Neural progenitor cell (in vitro differentiated cells): Measurements from ENCODE around the gene ELMO1. TPM values are rescaled to one million over a fixed set of nuclear protein-coding genes. Genes with fewer than 3 reads are reported as not detected.

ENCODE experiments used
- DNase-seq: peaks from one replicate; pipeline ENCODE4 v3.0.0-alpha.2; 2016; ENCODE audit warnings: low spot score
- H2AFZ ChIP-seq: fragments of 200-600 bp; sonication (generic); replicated peaks from 2 replicates; pipeline ENCODE4 v1.6.1; 2016; ENCODE audit warnings: antibody characterized with exemption
- H3F3A ChIP-seq: fragments of 200-600 bp; sonication (generic); 2 replicates; pipeline ENCODE4 v1.6.1; 2016; ENCODE audit warnings: antibody characterized with exemption, low read depth
- H3K27ac ChIP-seq: fragments of 200-600 bp; sonication (generic); 2 replicates; pipeline ENCODE4 v1.5.1; 2016; ENCODE audit warnings: mild to moderate bottlenecking
- H3K27me3 ChIP-seq: fragments of 200-600 bp; sonication (generic); 2 replicates; pipeline ENCODE4 v1.6.1; 2016; ENCODE audit warnings: mild to moderate bottlenecking, moderate library complexity
- H3K36me3 ChIP-seq: fragments of 200-600 bp; sonication (generic); 2 replicates; pipeline ENCODE4 v1.5.1; 2016
- H3K4me1 ChIP-seq: fragments of 200-600 bp; sonication (generic); 2 replicates; pipeline ENCODE4 v1.6.1; 2016; ENCODE audit warnings: mixed run types
- H3K4me2 ChIP-seq: fragments of 200-600 bp; sonication (generic); 2 replicates; pipeline ENCODE4 v1.6.1; 2016
- H3K4me3 ChIP-seq: fragments of 200-600 bp; sonication (generic); 2 replicates; pipeline ENCODE4 v1.5.1; 2016
- H3K79me2 ChIP-seq: fragments of 200-600 bp; sonication (generic); 2 replicates; pipeline ENCODE4 v1.6.1; 2016; ENCODE audit warnings: low read depth
- H3K9ac ChIP-seq: fragments of 200-600 bp; sonication (generic); 2 replicates; pipeline ENCODE4 v1.6.1; 2016
- H3K9me3 ChIP-seq: fragments of 200-600 bp; sonication (generic); 2 replicates; pipeline ENCODE4 v1.5.1; 2016; ENCODE audit warnings: low read depth
- H4K20me1 ChIP-seq: fragments of 200-600 bp; sonication (generic); 2 replicates; pipeline ENCODE4 v1.6.1; 2016; ENCODE audit warnings: low read depth
- H3K27ac Mint-ChIP-seq: 3 replicates; pipeline ENCODE4 v1.8.0; 2021; ENCODE audit warnings: mixed read lengths
- H3K27me3 Mint-ChIP-seq: 2 replicates; pipeline ENCODE4 v1.8.0; 2022; ENCODE audit warnings: low read depth, mild to moderate bottlenecking, inconsistent platforms, moderate library complexity, mixed read lengths; ENCODE audit not compliant: insufficient read depth
- H3K36me3 Mint-ChIP-seq: 3 replicates; pipeline ENCODE4 v1.8.0; 2021; ENCODE audit warnings: mixed read lengths
- H3K4me1 Mint-ChIP-seq: 3 replicates; pipeline ENCODE4 v1.8.0; 2021; ENCODE audit warnings: mixed read lengths
- H3K4me3 Mint-ChIP-seq: 3 replicates; pipeline ENCODE4 v1.8.0; 2021; ENCODE audit warnings: mild to moderate bottlenecking, moderate library complexity, mixed read lengths
- H3K9me3 Mint-ChIP-seq: 3 replicates; pipeline ENCODE4 v1.8.0; 2020; ENCODE audit warnings: mixed read lengths
- CTCF ChIP-seq: fragments of 200-600 bp; sonication (generic); IDR thresholded peaks from 2 replicates; pipeline ENCODE4 v1.5.1; 2017; ENCODE audit warnings: antibody characterized with exemption, mild to moderate bottlenecking
- EZH2 ChIP-seq: fragments of 200-600 bp; sonication (generic); IDR thresholded peaks from 2 replicates; pipeline ENCODE4 v1.6.1; 2017; ENCODE audit warnings: antibody characterized with exemption, mild to moderate bottlenecking, moderate library complexity
- EZH2phosphoT487 ChIP-seq: fragments of 200-600 bp; sonication (generic); IDR thresholded peaks from 2 replicates; pipeline ENCODE4 v1.6.1; 2017; ENCODE audit warnings: antibody characterized with exemption
- total RNA-seq: library from RNA; depleted of rRNA; stranded (reverse); fragments of >200 nt; gene quantifications from 2 replicates; pipeline ENCODE4 v1.2.3, GENCODE V29; 2015; ENCODE audit warnings: low replicate concordance

ELMO1 gene
- total RNA-seq, 1 donor from 2014 or later, result 22.0 TPM

DNA sequence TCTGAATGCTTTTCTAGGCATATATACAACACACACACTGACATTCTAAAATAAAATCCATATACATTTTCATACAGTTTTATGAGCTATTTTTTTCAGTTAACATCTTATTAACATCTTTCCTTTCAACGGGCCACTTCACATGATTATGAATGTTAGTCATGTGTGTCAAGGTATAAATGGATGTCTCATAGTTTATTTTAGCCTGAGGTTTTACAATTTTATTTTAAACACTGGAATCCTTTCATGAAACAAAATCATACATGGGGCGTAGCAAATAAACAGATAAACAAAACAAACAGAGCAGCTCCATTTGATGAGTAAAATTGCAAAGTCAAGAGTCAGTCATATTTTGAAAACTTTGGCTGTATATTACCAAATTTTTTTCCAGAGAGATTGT is 604.3 kb downstream of the ELMO1 start:
- no peaks in the 10 kb centered on the region for H3F3A ChIP-seq
- Mint-ChIP-seq H3K4me3 (no peak overlapping the region), H3K4me1 (no peaks in the 10 kb centered on the region), H3K27me3 (peaks cover 4% of the 10 kb centered on the region), H3K27ac (no peak overlapping the region), H3K36me3 (peaks cover 2% of the 10 kb centered on the region), H3K9me3 (peaks cover 21% of the 10 kb centered on the region)
- H3K9me3 ChIP-seq, result no peaks in the 10 kb centered on the region
- no peak overlapping the region for H3K4me3 ChIP-seq
- TF ChIP-seq EZH2 (no peak), EZH2phosphoT487 (no peak)
- DNase-seq, result no peak
- no peaks in the 10 kb centered on the region for H3K36me3 ChIP-seq
- no peak overlapping the region for H2AFZ ChIP-seq
- no peaks in the 10 kb centered on the region for H3K79me2 ChIP-seq
- H3K4me2 ChIP-seq, result no peak overlapping the region
- no peak overlapping the region for H3K27ac ChIP-seq
- H4K20me1 ChIP-seq, result no peaks in the 10 kb centered on the region
- no peaks in the 10 kb centered on the region for H3K4me1 ChIP-seq
- no peak overlapping the region for H3K9ac ChIP-seq
- no peaks in the 10 kb centered on the region for H3K27me3 ChIP-seq

DNA sequence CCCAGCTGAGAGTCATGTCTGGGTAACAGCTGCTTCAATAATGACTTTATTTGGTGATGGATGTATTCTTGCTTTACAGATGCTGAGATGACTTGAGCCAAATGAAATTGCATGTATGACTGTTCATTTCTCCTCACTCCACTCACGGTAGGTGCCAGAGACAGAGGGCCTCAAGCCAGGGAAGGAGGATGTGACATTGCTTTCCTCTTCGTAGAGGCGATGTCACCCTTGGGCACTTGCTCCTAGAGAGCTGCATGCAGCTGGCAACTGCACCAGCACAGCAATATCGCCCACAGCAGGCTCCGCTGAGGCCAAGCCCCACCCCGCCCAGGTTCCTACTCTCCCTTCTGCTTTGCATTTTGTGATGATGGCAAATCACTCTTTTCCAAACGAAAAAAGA is 607.8 kb downstream of the ELMO1 start:
- H3K4me2 ChIP-seq, result no peak overlapping the region
- no peak overlapping the region for H3K9ac ChIP-seq
- TF ChIP-seq EZH2phosphoT487 (no peak), EZH2 (no peak), CTCF (no peak)
- no peak overlapping the region for H3K27ac ChIP-seq
- H3K4me3 Mint-ChIP-seq, result no peak overlapping the region
- H3K4me1 ChIP-seq, result peaks cover 6% of the 10 kb centered on the region
- H3K4me3 ChIP-seq, result no peak overlapping the region
- H3K36me3 ChIP-seq, result no peaks in the 10 kb centered on the region
- H3K27me3 Mint-ChIP-seq, result peaks cover 4% of the 10 kb centered on the region
- H3K36me3 Mint-ChIP-seq, result peaks cover 2% of the 10 kb centered on the region
- H3K27ac Mint-ChIP-seq, result no peak overlapping the region
- peaks cover 11% of the 10 kb centered on the region for H3K9me3 Mint-ChIP-seq
- no peaks in the 10 kb centered on the region for H3F3A ChIP-seq
- no peaks in the 10 kb centered on the region for H3K9me3 ChIP-seq
- H3K79me2 ChIP-seq, result no peaks in the 10 kb centered on the region
- no peaks in the 10 kb centered on the region for H4K20me1 ChIP-seq
- no peak overlapping the region for H2AFZ ChIP-seq
- DNase-seq, result no peak
- peaks cover 10% of the 10 kb centered on the region for H3K4me1 Mint-ChIP-seq
- no peaks in the 10 kb centered on the region for H3K27me3 ChIP-seq

- Histone ChIP-seq H3F3A (no peaks in the 10 kb centered on the region), H3K79me2 (no peaks in the 10 kb centered on the region), H3K27ac (no peak overlapping the region), H3K4me3 (no peak overlapping the region), H3K4me1 (peaks cover 6% of the 10 kb centered on the region), H2AFZ (no peak overlapping the region), H3K36me3 (no peaks in the 10 kb centered on the region), H3K9ac (no peak overlapping the region), H3K4me2 (no peak overlapping the region), H3K9me3 (no peaks in the 10 kb centered on the region), H4K20me1 (no peaks in the 10 kb centered on the region), H3K27me3 (no peaks in the 10 kb centered on the region)
- H3K27me3 Mint-ChIP-seq, result peaks cover 4% of the 10 kb centered on the region
- H3K36me3 Mint-ChIP-seq, result peaks cover 2% of the 10 kb centered on the region
- TF ChIP-seq CTCF (no peak), EZH2 (no peak), EZH2phosphoT487 (no peak)
- no peak overlapping the region for H3K4me3 Mint-ChIP-seq
- H3K27ac Mint-ChIP-seq, result peak overlapping the region; percentile 34
- H3K4me1 Mint-ChIP-seq, result peaks cover 10% of the 10 kb centered on the region
- peaks cover 6% of the 10 kb centered on the region for H3K9me3 Mint-ChIP-seq
- no peak for DNase-seq
Observed at GRCh38 chr7:36838616-36839225, 609.9 kb downstream of the ELMO1 start.

GRCh38 chr7:36831049-36831448 is 617.6 kb downstream of the ELMO1 start:
- Histone ChIP-seq H3K9me3 (no peaks in the 10 kb centered on the region), H3K4me1 (peaks cover 8% of the 10 kb centered on the region), H3K9ac (no peak overlapping the region), H3F3A (no peaks in the 10 kb centered on the region), H3K4me3 (no peak overlapping the region), H3K79me2 (no peaks in the 10 kb centered on the region), H3K4me2 (no peak overlapping the region), H3K27ac (no peak overlapping the region), H3K27me3 (no peaks in the 10 kb centered on the region), H2AFZ (no peak overlapping the region), H3K36me3 (no peaks in the 10 kb centered on the region), H4K20me1 (no peaks in the 10 kb centered on the region)
- H3K9me3 Mint-ChIP-seq, result peaks cover 10% of the 10 kb centered on the region
- TF ChIP-seq CTCF (no peak), EZH2phosphoT487 (no peak), EZH2 (no peak)
- no peaks in the 10 kb centered on the region for H3K36me3 Mint-ChIP-seq
- H3K4me3 Mint-ChIP-seq, result no peak overlapping the region
- H3K27me3 Mint-ChIP-seq, result no peaks in the 10 kb centered on the region
- no peak overlapping the region for H3K27ac Mint-ChIP-seq
- DNase-seq, result no peak
- H3K4me1 Mint-ChIP-seq, result peaks cover 7% of the 10 kb centered on the region
